Measurements from ENCODE around the gene GNGT2.
A peak's percentile ranks its signal among the peaks of the same experiment; 100 is the strongest.

The GNGT2 gene

GRCh38 chr17:49210158-49211029 is at the start of gene GNGT2, which contains the start of gene ABI3:
GNGT2 (minus strand) TSS chr17:49210574; CDS start chr17:49207422, 3,152 bp downstream.
ABI3 (plus strand) TSS chr17:49210707; CDS start chr17:49210725, 18 bp downstream.
- TF ChIP-seq CTCF (IDR thresholded peaks at IDR 0.05; ENCODE audit: control insufficient read depth, insufficient read depth, low read depth, low read length, missing control alignments), result no peak
- DNase-seq (ENCODE audit: low read depth), result no peak
- H3K4me3 ChIP-seq (ENCODE audit: control insufficient read depth, low read depth, low read length), result no peak within 1 kb of the TSS

- no peak for DNase-seq (ENCODE audit: low read depth)
- no peak for TF ChIP-seq CTCF (IDR thresholded peaks at IDR 0.05; ENCODE audit: control insufficient read depth, insufficient read depth, low read depth, low read length, missing control alignments)
These were observed 49.3 kb upstream of the GNGT2 start for GRCh38 chr17:49259663-49260010.

GRCh38 chr17:49258394-49258793 is 48.0 kb upstream of the GNGT2 start:
- no peak overlapping the region for H3K4me3 ChIP-seq (ENCODE audit: control insufficient read depth, low read depth, low read length)
- DNase-seq (ENCODE audit: low read depth), result no peak
- no peak for TF ChIP-seq CTCF (IDR thresholded peaks at IDR 0.05; ENCODE audit: control insufficient read depth, insufficient read depth, low read depth, low read length, missing control alignments)

More at GRCh38 chr17:49259663-49260010, 49.3 kb upstream of the GNGT2 start:
- H3K4me3 ChIP-seq (ENCODE audit: control insufficient read depth, low read depth, low read length), result peak overlapping the region; percentile 52

- no peak for DNase-seq (ENCODE audit: low read depth)
- no peak overlapping the region for H3K4me3 ChIP-seq (ENCODE audit: control insufficient read depth, low read depth, low read length)
- no peak for TF ChIP-seq CTCF (IDR thresholded peaks at IDR 0.05; ENCODE audit: control insufficient read depth, insufficient read depth, low read depth, low read length, missing control alignments)
These were observed 44.8 kb upstream of the GNGT2 start for GRCh38 chr17:49255125-49255524.

GRCh38 chr17:49254066-49254465 is 43.7 kb upstream of the GNGT2 start:
- DNase-seq (ENCODE audit: low read depth), result no peak
- TF ChIP-seq CTCF (IDR thresholded peaks at IDR 0.05; ENCODE audit: control insufficient read depth, insufficient read depth, low read depth, low read length, missing control alignments), result no peak
- no peak overlapping the region for H3K4me3 ChIP-seq (ENCODE audit: control insufficient read depth, low read depth, low read length)

GRCh38 chr17:49252148-49252695 is 41.8 kb upstream of the GNGT2 start:
- no peak for TF ChIP-seq CTCF (IDR thresholded peaks at IDR 0.05; ENCODE audit: control insufficient read depth, insufficient read depth, low read depth, low read length, missing control alignments)
- DNase-seq (ENCODE audit: low read depth), result no peak

More at GRCh38 chr17:49252148-49252695, 41.8 kb upstream of the GNGT2 start:
- no peak overlapping the region for H3K4me3 ChIP-seq (ENCODE audit: control insufficient read depth, low read depth, low read length)

Data from AG09309 (cell line).